Posterior cingulate gyrus (tissue), 11 donors: ENCODE measurements around the gene FOXN3.

Experiments
- DNase-seq, 10 donors: peaks; one replicate each; pipeline versions ENCODE4 v3.0.0 to v3.0.0-alpha.2; 2020 to 2021; ENCODE audit warnings: mixed read lengths in 3 of 10
- intact Hi-C: fragments of 100-400 bp; cut with DNase I; formaldehyde crosslinking; loops from one replicate; pipeline ENCODE4 v1.15.1; 2023

Gene FOXN3

DNA sequence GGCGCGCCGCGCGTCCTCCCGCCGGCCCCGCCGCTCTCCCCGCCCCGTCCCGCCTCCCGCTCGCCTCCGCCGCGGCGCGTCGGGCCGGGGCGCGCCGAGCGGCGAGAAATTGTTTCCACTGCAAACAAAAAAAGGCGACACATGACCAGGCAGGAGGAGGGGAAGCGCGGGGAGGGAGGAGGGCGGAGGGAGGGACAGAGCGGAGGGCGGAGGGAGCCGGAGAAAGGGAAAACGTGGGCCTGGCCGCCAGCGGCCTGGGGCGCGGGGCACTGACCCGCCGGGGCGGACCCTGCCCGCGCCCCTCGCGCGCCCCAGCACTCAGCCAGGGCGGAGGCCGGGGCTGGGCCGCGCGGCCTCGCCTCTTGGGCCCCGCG, at the start of gene FOXN3:
Gene FOXN3 (minus strand): TSS at position 143 of the 374 bp plus-strand sequence. CDS start 4,757 bp downstream, outside the sequence.
- peak; percentile 80 to 97 (median 88) for DNase-seq
- intact Hi-C loops, result loop anchor here (2.0 to 5.0 kb wide), 3 partner anchors 202 to 495 kb away; no protein-coding TSS in a partner anchor

GRCh38 chr14:89466484-89466883, 49.5 kb upstream of the FOXN3 start:
- intact Hi-C loops, result no loop called here
- DNase-seq, result peak in 1 of 10 donors; percentile 56

DNA sequence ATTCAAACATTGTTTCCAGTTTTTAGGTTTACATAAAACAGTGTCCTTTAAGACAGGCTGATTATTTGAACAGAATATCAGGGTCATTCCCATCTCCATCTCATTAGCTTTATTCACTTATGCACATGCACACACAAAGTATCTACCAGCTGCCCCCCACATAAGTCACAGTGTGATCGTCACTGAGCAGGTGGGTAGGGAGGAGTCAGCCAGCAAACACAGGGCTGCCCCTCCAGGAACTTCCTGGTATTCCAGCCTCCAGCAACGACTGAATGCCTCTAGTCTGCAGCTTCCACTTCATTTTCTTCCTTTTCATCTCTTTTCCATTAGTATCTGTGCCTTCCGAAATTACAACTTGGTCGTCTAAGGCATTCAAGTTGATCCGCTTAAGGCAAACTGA, 48.8 kb upstream of the FOXN3 start:
- intact Hi-C loops, result no loop called here
- DNase-seq, result peak in 1 of 10 donors; percentile 20

- DNase-seq, result peak in 1 of 10 donors; percentile 10
- intact Hi-C loops, result no loop called here
These were observed 44.2 kb upstream of the FOXN3 start for GRCh38 chr14:89461256-89461655.

- DNase-seq, result peak in 1 of 10 donors; percentile 7
- intact Hi-C loops, result no loop called here
These were observed 41.8 kb upstream of the FOXN3 start for GRCh38 chr14:89458713-89459420.

GRCh38 chr14:89457007-89457406, 40.0 kb upstream of the FOXN3 start:
- intact Hi-C loops, result no loop called here
- no peak for DNase-seq

DNA sequence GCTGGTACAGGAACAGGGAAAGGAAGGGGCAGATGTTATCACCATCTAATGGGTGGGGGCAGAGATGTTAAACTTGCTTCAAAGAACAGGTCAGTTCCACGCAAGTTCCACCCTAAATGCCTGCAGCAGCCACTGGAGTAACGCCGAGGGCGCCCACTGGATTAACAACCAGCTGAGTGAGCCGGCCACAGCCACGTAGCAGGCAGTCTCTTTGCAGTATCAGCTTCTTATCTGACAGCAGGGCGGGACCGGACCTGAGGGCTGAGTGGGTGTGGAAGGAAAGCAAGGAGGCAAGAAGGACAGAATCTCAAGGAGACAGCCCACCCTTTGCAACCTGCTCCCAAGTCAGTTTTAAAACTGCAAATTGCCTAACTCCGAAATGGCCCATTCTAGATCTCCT, 38.4 kb upstream of the FOXN3 start:
- intact Hi-C loops, result no loop called here
- peak in 2 of 10 donors; percentile 24 to 64 for DNase-seq

GRCh38 chr14:89454996-89455395, 38.0 kb upstream of the FOXN3 start:
- intact Hi-C loops, result no loop called here
- peak in 1 of 10 donors; percentile 52 for DNase-seq

GRCh38 chr14:89452281-89452680, 35.2 kb upstream of the FOXN3 start:
- intact Hi-C loops, result no loop called here
- DNase-seq, result peak in 1 of 10 donors; percentile 63

- intact Hi-C loops, result no loop called here
- DNase-seq, result peak in 1 of 10 donors; percentile 25
These were observed 34.2 kb upstream of the FOXN3 start for GRCh38 chr14:89451229-89451628.

GRCh38 chr14:89447182-89447944, 30.3 kb upstream of the FOXN3 start:
- intact Hi-C loops, result no loop called here

GRCh38 chr14:89445273-89445973, 28.4 kb upstream of the FOXN3 start:
- DNase-seq, result peak in 1 of 10 donors; percentile 5

More at GRCh38 chr14:89447182-89447944, 30.3 kb upstream of the FOXN3 start:
- DNase-seq, result peak in 1 of 10 donors; percentile 7

GRCh38 chr14:89444516-89445125, 27.6 kb upstream of the FOXN3 start:
- intact Hi-C loops, result no loop called here

More at GRCh38 chr14:89445273-89445973, 28.4 kb upstream of the FOXN3 start:
- intact Hi-C loops, result no loop called here

GRCh38 chr14:89444044-89444443, 27.0 kb upstream of the FOXN3 start:
- no peak for DNase-seq

More at GRCh38 chr14:89444516-89445125, 27.6 kb upstream of the FOXN3 start:
- DNase-seq, result no peak

DNA sequence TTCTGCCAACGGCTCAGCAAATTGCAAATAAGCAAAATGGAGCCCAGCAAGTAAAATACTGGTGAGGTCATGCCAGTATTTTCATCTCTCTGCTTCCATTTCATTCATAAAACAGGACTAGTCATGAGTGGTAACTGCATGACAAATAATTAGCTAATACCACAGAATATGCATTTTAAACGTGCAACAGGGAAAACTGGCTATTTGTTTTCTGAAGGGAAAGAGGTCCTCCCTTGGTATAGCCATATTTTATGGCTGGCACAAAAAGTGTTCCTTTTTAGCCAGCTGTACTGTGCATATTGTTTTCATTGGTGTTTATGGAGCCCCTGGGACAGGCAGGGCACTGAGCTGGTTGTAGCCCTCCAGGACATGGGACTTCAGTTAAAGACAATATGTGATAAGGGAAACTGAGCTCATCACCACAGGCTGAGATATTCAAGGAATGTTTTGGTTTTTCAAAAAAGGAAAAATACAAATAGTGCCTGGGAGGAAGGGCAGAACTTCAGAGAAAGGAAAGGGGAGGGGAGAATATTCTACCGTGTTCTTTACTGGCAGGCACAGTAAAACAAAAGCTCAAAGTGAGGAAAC, 26.1 kb upstream of the FOXN3 start:
- no peak for DNase-seq
- intact Hi-C loops, result no loop called here

More at GRCh38 chr14:89444044-89444443, 27.0 kb upstream of the FOXN3 start:
- intact Hi-C loops, result no loop called here

DNA sequence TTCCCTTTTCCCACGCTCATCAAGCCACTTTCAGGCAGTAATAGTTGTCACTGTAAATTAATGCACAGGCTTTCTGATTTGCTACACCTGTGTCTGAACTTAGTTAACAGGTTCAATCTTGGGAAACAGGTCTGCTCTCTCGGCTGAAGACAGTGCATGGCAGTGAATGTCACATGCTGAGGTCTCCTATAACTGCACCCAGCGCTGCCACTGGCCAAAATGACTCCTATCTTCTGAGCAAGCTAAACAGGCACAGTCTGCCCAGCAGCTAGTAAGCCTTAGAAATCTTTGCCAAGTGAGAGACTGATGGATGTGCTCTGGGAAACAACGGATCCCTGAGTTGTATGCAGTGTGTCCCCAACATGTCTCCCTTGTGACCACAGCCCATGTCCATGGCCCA, 25.2 kb upstream of the FOXN3 start:
- intact Hi-C loops, result no loop called here
- no peak for DNase-seq

DNA sequence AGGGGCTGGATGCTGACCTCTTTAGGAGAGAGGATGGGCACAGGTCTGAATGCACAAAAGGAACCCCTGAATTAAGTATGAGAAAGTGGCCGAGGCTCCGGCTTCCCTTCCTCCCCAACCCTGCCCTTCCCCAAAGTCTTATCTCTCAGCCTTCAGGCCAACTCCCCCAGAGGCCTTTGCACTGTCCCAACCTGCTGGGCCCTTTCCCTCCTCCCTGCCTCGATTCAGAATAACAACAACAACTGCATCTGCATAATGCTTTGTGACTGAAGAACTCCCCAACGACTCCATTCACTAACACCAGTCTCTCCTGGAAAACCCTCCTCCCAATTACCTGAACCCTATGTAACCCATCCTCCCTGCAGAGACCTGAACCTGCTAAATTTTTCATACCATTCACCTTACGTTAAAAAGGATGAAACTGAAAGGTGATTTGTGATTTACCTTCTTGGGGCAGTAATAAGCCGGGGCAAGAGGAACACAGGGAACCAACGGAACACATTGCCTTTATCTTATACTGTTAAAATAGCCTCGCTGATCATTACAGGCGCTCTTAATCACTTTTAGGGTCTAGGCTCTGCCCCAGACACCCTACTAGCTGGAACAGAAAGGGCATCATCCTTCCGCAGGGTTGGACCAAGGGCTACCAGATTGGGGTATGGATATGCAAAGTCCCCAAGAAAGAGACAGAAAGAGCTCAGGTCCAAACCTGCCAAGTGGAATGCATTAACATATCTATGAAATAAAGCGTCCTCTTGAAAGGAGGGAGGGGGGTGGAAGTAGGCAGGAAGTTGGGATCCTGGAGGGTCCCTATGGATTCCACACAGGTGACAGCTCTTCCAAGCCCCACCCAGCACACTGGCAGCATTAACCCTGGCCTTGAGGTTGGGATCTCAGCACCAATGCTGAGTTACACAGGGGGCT, 24.2 kb upstream of the FOXN3 start:
- intact Hi-C loops, result no loop called here

DNA sequence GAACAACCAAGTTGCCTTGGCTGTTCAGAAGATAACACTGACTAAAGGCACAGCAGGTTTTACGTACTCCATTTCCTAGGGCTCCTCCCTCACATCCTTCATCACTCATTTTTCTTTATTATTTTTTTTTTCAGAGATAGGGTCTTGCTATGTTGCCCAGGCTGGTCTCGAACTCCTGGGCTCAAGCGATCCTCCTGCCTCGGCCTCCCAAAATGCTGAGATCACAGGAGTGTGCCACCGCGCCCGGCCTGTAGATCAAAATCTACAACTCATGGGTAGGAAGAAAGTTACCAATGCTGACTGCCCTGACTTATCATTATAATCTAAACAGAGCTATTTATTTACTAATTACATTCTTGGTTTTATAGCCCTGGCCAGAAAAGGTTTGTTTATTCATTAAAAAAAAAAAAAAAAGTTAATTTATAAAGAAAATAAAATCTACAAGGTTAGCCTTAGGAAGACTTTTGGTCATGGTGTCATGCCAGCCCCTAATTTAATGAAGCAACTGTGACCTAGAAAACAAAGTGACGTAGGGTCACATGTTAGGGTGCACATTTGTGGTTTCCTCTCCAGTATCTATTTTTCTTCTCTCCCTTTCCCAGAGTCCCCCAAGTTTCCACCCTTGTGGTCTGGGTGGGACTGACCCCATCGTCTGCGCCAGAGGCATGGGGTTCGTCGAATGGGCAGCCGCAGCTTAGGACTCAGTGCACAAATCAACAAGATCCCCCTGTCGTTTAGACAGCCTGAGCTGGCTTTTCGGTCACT, 19.0 kb upstream of the FOXN3 start:
- peak in 1 of 10 donors; percentile 37 for DNase-seq

More for the DNA sequence above, 24.2 kb upstream of the FOXN3 start:
- no peak for DNase-seq

More for the DNA sequence above, 19.0 kb upstream of the FOXN3 start:
- intact Hi-C loops, result no loop called here
